Measurements from ENCODE around the gene NOSIP. TPM values are rescaled to one million over a fixed set of nuclear protein-coding genes. Genes with fewer than 3 reads are reported as not detected.

Gene NOSIP
- total RNA-seq, 1 donor from 2014 or later: 48.7 TPM

- Histone ChIP-seq H3K36me3 (peaks cover 27% of the 10 kb centered on the region), H3K4me1 (peaks cover 8% of the 10 kb centered on the region), H3K27ac (no peak overlapping the region), H3K4me3 (no peak overlapping the region), H3K9me3 (no peaks in the 10 kb centered on the region), H3K27me3 (no peaks in the 10 kb centered on the region)
- intact Hi-C loops (cut with DNase I): no loop called here
- TF ChIP-seq CTCF (IDR thresholded peaks at IDR 0.05): no peak
- ATAC-seq (no peak), DNase-seq (no peak)
Measured at GRCh38 chr19:49573425-49573824, 6.9 kb downstream of the NOSIP start.

GRCh38 chr19:49573009-49573408, 7.3 kb downstream of the NOSIP start:
- ATAC-seq (no peak), DNase-seq (no peak)
- intact Hi-C loops (cut with DNase I): no loop called here
- Histone ChIP-seq H3K9me3 (no peaks in the 10 kb centered on the region), H3K27ac (no peak overlapping the region), H3K4me3 (no peak overlapping the region), H3K36me3 (peaks cover 27% of the 10 kb centered on the region), H3K27me3 (no peaks in the 10 kb centered on the region), H3K4me1 (peaks cover 8% of the 10 kb centered on the region)
- TF ChIP-seq CTCF (IDR thresholded peaks at IDR 0.05): no peak

GRCh38 chr19:49570997-49571676, 9.2 kb downstream of the NOSIP start:
- ATAC-seq (no peak), DNase-seq (no peak)
- Histone ChIP-seq H3K4me3 (no peak overlapping the region), H3K4me1 (peaks cover 8% of the 10 kb centered on the region), H3K9me3 (no peaks in the 10 kb centered on the region), H3K27ac (no peak overlapping the region), H3K27me3 (no peaks in the 10 kb centered on the region), H3K36me3 (peaks cover 22% of the 10 kb centered on the region)
- TF ChIP-seq CTCF (IDR thresholded peaks at IDR 0.05): peak; percentile 8
- intact Hi-C loops (cut with DNase I): no loop called here

- peak; percentile 96 for ATAC-seq
- DNase-seq: no peak
- no peaks in the 10 kb centered on the region for H3K27me3 ChIP-seq
- peaks cover 11% of the 10 kb centered on the region for H3K4me1 ChIP-seq
- intact Hi-C loops (cut with DNase I): no loop called here
- no peaks in the 10 kb centered on the region for H3K9me3 ChIP-seq
- H3K27ac ChIP-seq: no peak overlapping the region
- H3K4me3 ChIP-seq: no peak overlapping the region
- TF ChIP-seq CTCF (IDR thresholded peaks at IDR 0.05): peak; percentile 98
- peaks cover 13% of the 10 kb centered on the region for H3K36me3 ChIP-seq
Measured at GRCh38 chr19:49570138-49570856, 10.1 kb downstream of the NOSIP start.

GRCh38 chr19:49567861-49568441, 12.4 kb downstream of the NOSIP start:
- Histone ChIP-seq H3K36me3 (no peaks in the 10 kb centered on the region), H3K4me3 (no peak overlapping the region), H3K4me1 (peaks cover 16% of the 10 kb centered on the region), H3K27ac (no peak overlapping the region), H3K9me3 (no peaks in the 10 kb centered on the region), H3K27me3 (no peaks in the 10 kb centered on the region)
- DNase-seq (no peak), ATAC-seq (peak; percentile 27)
- TF ChIP-seq CTCF (IDR thresholded peaks at IDR 0.05): no peak
- intact Hi-C loops (cut with DNase I): no loop called here
